ENCODE measurements around the gene PLG.

DNA sequence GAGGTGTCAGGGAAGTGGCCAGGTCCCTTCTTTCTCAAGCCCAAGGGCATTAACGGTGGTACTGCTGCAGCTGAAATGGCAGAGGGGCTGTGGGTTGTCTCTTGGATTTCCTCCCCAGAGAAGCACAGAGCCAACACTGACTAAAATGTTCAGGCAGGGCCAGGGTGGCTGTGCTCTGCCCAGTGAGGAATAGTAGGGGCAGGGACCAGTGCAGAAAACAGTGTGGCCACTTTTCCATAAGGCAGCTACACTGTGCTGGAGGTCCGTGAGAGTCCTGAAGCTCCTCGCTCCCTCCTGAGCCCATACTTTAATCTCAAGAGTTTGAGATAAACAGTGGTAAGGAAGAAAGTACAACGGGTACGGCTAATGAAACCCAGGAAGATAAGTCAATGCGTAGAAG lies 42.5 kb upstream of the PLG start:
- TF ChIP-seq, protein P1, sequence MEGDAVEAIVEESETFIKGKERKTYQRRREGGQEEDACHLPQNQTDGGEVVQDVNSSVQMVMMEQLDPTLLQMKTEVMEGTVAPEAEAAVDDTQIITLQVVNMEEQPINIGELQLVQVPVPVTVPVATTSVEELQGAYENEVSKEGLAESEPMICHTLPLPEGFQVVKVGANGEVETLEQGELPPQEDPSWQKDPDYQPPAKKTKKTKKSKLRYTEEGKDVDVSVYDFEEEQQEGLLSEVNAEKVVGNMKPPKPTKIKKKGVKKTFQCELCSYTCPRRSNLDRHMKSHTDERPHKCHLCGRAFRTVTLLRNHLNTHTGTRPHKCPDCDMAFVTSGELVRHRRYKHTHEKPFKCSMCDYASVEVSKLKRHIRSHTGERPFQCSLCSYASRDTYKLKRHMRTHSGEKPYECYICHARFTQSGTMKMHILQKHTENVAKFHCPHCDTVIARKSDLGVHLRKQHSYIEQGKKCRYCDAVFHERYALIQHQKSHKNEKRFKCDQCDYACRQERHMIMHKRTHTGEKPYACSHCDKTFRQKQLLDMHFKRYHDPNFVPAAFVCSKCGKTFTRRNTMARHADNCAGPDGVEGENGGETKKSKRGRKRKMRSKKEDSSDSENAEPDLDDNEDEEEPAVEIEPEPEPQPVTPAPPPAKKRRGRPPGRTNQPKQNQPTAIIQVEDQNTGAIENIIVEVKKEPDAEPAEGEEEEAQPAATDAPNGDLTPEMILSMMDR (conservative IDR thresholded peaks at IDR 0.05; ENCODE audit: low read depth, low read length), result no peak
- TF ChIP-seq CHD1 (IDR thresholded peaks at IDR 0.05; ENCODE audit: low read depth, low read length), result no peak
- TF ChIP-seq, protein P2, sequence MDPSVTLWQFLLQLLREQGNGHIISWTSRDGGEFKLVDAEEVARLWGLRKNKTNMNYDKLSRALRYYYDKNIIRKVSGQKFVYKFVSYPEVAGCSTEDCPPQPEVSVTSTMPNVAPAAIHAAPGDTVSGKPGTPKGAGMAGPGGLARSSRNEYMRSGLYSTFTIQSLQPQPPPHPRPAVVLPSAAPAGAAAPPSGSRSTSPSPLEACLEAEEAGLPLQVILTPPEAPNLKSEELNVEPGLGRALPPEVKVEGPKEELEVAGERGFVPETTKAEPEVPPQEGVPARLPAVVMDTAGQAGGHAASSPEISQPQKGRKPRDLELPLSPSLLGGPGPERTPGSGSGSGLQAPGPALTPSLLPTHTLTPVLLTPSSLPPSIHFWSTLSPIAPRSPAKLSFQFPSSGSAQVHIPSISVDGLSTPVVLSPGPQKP (IDR thresholded peaks at IDR 0.05; ENCODE audit: borderline replicate concordance, low read depth, low read length), result no peak
- TF ChIP-seq MAZ (IDR thresholded peaks at IDR 0.05; ENCODE audit: borderline replicate concordance, low read depth, low read length), result no peak
- no peak for TF ChIP-seq CEBPB (IDR thresholded peaks at IDR 0.05; ENCODE audit: low read depth, low read length)
- TF ChIP-seq MAFK (IDR thresholded peaks at IDR 0.05; ENCODE audit: low read depth, low read length), result no peak
- no peak for TF ChIP-seq RFX5 (IDR thresholded peaks at IDR 0.05; ENCODE audit: low read depth, low read length)
- no peak for TF ChIP-seq POLR2A (IDR thresholded peaks at IDR 0.05; ENCODE audit: low read depth, low read length)
- no peak for TF ChIP-seq SMC3 (IDR thresholded peaks at IDR 0.05; ENCODE audit: low read depth, low read length)

All from IMR-90 (cell line).